Activated naive CD8-positive, alpha-beta T cell treated with anti-CD3 and anti-CD28 coated beads, Interleukin-2, amount 50 U/mL, for 16 hours (primary cell): Measurements from ENCODE around the gene KIRREL3.

Experiments
- DNase-seq: peaks from one replicate; pipeline ENCODE4 v3.0.0-alpha.2; 2020; ENCODE audit warnings: low read depth, low spot score

KIRREL3 gene

DNA sequence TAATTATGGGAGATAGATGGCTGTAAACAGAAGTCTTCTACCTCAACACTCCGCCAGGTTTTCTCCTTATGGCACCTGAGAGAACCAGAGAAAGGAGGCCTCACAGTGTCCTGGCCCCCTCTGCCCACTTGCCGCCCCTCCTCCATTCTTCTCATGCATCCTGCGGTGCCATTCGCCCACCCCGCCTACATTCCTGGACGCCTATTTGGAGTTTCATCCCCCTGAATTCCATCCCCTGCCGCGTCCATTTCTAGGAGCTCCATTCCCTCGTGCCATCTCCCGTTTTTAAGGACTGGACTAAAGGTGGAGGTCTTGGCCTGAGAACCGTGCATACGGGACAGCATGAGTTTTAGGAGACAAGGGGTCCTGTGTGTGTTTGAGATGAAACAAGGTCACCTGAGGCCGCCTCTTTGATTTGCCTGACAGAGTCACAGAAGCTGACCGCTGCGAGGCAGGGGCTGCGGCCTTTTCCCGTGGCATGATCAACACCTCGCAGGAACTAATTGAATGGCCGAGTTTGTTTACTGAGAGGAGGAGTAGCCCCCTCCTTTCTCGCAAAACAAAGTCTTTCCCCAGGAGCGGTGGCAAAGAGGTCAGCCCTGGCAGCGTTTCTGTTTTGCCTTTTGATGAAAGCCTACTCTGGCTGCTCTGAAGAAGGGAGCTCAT lies 398.9 kb downstream of the KIRREL3 start:
- no peak for DNase-seq

DNA sequence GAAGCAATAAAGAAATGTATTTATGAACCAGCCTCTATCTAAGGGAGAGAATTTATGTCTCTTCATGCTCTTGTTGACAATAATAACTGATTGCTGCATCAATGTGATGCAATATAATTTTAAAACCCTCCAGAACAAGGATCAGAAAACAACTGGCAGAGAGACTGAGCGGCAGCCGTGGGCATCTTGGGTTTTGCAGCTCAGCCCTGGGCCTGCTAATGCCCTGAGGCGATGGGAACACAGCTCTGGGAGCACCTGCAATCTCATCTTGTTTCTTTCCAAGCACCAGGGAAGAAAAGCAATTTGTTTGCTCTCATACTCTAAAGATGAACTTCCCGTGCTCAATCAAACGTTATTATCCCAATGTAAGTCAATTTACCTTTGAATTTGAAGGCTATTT lies 399.4 kb downstream of the KIRREL3 start:
- no peak for DNase-seq

- no peak for DNase-seq
Observed at GRCh38 chr11:126599217-126599897, 401.2 kb downstream of the KIRREL3 start.

DNA sequence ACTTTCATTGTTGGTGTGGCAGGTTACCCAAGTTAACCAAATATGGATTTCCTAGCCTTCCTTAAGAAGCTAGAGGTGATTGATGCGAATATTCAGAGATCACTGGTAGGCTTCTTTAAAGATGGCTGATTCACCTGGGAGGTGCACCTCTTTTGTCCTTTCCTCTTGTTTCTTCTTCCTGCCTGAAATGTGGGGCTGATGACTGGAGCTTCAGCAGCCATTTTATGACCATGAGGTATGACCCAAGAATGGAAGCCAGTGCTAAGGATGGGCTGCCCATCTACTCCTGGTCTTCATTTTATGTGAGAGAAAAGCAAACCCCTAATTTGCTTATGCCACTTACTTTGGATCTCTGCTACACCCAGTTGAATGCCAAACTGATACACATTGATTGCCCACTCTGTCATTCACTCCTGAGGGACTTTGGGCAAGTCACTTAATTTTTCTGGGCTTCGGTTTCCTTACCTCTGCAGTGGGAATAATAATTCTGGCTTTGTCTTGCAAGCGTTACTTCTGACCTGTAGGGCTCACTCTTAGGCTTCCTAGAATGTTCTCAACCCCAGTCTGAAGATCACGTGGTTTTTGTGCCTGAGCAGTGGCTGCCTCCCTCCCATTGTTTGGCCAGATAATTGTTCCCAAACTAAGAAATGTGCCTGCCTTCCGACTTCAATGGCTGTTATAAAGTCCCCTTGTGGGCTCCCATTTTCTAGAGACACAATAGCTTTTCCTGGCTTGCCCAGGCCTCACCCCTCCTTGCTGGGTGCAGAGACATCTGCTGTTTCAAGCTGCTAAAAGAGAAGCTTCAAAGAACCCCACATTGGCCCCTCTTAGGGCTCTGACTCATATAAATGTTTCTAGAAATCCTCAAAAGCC lies 402.0 kb downstream of the KIRREL3 start:
- DNase-seq = no peak

- DNase-seq = no peak
Observed at GRCh38 chr11:126597041-126597440, 403.5 kb downstream of the KIRREL3 start.

DNA sequence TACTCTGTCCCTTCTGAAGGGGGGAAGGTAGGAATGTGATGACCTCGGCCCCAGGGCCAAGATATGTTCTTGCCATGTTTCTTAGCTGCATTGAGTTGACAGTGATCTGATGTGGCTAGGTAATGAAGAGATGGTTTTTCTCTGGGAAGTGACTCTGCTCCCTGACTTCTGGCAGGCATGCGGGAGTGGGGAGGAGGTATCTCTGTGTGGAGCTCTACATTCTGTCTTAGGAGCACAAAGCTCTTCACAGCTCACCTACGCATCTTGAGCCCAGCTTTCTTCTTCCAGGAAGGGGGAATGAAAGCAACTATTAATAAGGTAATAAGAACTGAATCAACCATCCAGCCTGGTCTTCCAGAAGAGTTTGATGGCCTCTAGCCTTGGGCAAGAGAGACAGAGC lies 404.1 kb downstream of the KIRREL3 start:
- no peak for DNase-seq

GRCh38 chr11:126595560-126595959 lies 405.0 kb downstream of the KIRREL3 start:
- DNase-seq = no peak

GRCh38 chr11:126594921-126595367 lies 405.6 kb downstream of the KIRREL3 start:
- DNase-seq = no peak

DNA sequence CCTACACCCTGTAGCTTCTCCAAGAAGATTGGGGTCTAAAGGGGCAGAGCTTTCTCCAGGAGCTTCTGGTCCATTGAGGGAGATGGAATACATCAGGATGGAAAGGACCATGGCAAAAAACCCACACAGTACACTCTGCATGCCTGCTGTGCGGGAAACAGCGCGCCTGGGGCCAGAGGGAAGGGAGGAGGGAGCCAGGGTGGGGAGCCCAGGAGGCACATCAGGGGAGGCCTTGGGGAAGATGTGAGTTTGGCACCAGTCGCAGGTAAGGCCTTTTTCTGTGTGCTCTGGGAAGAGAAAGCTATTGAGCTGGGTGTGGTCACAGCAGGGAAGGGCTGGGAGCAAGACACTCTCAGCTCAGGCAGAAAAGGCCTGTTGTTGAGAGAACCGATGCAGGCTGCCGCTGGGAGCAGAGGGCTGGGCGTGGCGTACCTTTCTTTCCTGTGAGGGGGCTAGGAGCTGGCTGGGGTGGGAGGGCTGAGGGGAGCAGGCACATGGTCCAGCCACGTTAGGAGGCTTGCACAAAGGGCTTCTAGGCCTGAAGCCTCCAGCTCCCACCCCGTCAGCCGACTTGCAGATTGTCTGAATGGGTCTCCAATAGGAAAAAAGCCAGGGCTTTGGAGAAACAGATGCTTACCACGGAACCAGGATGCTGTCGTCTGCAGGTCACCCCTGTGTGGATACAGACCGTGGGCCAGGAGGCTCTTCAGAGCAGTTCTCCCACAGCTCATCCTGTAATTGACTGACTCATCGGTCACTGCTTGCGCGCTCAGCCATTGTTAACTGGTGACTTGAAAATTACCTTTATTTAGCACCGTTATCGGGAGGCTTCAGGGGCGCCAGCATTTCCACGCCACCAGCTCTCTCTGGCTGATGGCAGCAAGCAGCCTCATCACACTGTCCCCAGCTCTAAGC lies 407.8 kb downstream of the KIRREL3 start:
- DNase-seq = no peak

DNA sequence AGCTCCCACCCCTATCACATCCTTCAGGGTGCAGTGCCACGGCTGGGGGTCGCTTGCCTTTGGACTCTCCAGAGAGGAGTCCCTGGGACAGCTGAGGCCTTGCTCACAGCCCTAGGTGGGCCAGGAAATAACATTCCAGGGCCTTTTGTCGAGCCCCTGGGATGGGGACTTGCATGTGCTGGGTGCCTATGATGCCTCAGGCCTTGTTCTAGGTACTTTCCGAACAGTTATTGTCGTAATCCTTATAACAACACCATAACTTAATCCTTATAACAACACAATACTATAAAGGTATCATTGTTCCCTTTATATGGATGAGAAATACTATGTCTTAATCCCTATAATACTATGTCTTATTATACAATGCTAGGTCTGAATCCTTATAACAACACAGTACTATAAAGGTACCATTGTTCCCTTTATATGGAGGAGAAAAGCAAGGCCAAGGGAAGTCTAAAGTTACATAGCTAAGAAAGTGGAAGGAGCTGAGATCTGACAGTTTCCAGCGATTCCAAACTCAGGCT lies 408.5 kb downstream of the KIRREL3 start:
- DNase-seq = no peak

- DNase-seq = no peak
Observed at GRCh38 chr11:126589492-126589803, 411.1 kb downstream of the KIRREL3 start.

- no peak for DNase-seq
Observed at GRCh38 chr11:126588630-126589491, 411.7 kb downstream of the KIRREL3 start.

GRCh38 chr11:126587541-126587940 lies 413.0 kb downstream of the KIRREL3 start:
- no peak for DNase-seq

DNA sequence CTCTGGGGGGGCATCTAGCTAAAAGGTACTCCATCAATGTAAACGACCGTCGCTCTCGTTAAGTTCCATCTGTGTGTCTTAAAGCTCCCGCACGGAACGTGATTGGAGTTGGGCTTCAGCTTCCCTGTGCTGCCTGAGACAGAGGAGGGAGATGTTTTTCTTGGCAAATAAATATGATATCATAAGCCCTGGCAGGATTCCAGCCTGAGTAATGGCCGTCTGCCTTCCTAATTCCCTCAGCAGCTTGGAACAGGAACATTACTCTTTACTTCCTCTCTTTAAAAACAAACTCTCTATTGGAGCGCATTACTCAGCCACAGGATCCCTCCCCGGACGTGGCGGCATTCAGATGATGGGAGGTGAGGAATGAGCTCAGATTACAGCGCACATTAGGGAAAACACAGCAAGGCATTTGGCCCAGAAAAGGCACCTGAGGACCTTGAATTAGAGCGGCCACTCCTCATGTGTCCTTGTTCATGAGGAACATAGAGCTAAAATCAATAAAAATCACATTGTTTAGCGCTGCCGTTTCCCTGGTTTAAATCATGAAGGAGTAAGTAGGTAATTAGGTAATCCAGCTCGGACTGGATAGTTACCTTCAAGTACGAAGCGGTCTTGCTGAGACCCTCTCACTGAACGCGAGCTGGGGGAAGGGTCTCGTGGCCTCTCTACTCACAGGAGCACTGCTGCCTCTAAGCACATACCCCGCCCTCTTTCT lies 414.6 kb downstream of the KIRREL3 start:
- no peak for DNase-seq

GRCh38 chr11:126585388-126585773 lies 415.2 kb downstream of the KIRREL3 start:
- no peak for DNase-seq

GRCh38 chr11:126583594-126584427 lies 416.8 kb downstream of the KIRREL3 start:
- no peak for DNase-seq

DNA sequence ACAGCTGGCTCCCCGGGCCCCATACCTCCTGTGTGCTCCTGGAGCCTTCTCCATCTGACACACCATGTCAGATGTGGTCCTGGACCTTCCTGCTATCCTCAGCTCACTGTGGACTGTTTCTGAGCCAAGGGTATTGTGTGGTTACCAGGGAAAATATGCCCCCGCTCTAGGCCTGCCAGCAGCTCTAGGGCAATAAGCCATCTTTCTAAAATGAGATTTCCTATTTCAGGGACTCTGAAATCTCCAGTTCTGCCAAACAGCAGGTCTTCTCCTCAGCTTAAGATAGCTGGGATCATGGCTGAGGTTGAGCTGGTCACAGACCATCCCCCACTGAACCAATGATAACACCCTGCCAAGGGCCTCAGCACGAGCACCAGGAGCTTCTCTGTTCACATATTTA lies 417.5 kb downstream of the KIRREL3 start:
- no peak for DNase-seq

- DNase-seq = no peak
Observed at GRCh38 chr11:126581871-126582648, 418.5 kb downstream of the KIRREL3 start.
